ENCODE measurements around the gene PRAMEF12.
"Not testable (repeated sequence)": the region's sequence is repeated elsewhere in the genome, so short reads cannot be mapped to it uniquely, and the experiment has no call there.

- TF ChIP-seq CTCF (IDR thresholded peaks at IDR 0.05) = peak in 2 of 6 experiments; percentile 17 to 48
- not testable (repeated sequence) for TF ChIP-seq POLR2A (IDR thresholded peaks at IDR 0.05)
Measured at GRCh38 chr1:12783783-12784182, 10.2 kb downstream of the PRAMEF12 start.

Measured in esophagus squamous epithelium (tissue), 4 donors.